ENCODE data around the gene PARP12.

Gene PARP12

GRCh38 chr7:140034421-140034820, 28.3 kb downstream of the PARP12 start:
- DNase-seq = no peak

- no peak for DNase-seq
Observed at GRCh38 chr7:140033779-140034363, 28.9 kb downstream of the PARP12 start.

- DNase-seq = no peak
Observed at GRCh38 chr7:140033036-140033435, 29.7 kb downstream of the PARP12 start.

GRCh38 chr7:140031364-140031763, 31.4 kb downstream of the PARP12 start:
- no peak for DNase-seq

- no peak for DNase-seq
Observed at GRCh38 chr7:140029072-140029471, 33.7 kb downstream of the PARP12 start.

- DNase-seq = no peak
Observed at GRCh38 chr7:140028311-140028710, 34.4 kb downstream of the PARP12 start.

GRCh38 chr7:140027858-140028257, 34.9 kb downstream of the PARP12 start:
- no peak for DNase-seq

GRCh38 chr7:140026935-140027334, 35.8 kb downstream of the PARP12 start:
- no peak for DNase-seq

GRCh38 chr7:140025814-140026433, 36.8 kb downstream of the PARP12 start:
- DNase-seq = no peak

GRCh38 chr7:140025241-140025640, 37.5 kb downstream of the PARP12 start:
- no peak for DNase-seq

- DNase-seq = no peak
Observed at GRCh38 chr7:140024585-140024984, 38.2 kb downstream of the PARP12 start.

GRCh38 chr7:140023728-140024127, 39.0 kb downstream of the PARP12 start:
- DNase-seq = no peak

GRCh38 chr7:140022582-140023211, 40.1 kb downstream of the PARP12 start:
- no peak for DNase-seq

- DNase-seq = no peak
Observed at GRCh38 chr7:140021603-140022002, 41.1 kb downstream of the PARP12 start.

GRCh38 chr7:140019606-140020005, 43.1 kb downstream of the PARP12 start:
- no peak for DNase-seq

- no peak for DNase-seq
Observed at GRCh38 chr7:140019172-140019571, 43.6 kb downstream of the PARP12 start.

GRCh38 chr7:140018125-140019043, 44.4 kb downstream of the PARP12 start:
- DNase-seq = no peak

- no peak for DNase-seq
Observed at GRCh38 chr7:140017543-140017942, 45.2 kb downstream of the PARP12 start.

GRCh38 chr7:140017034-140017433, 45.7 kb downstream of the PARP12 start:
- DNase-seq = no peak

- no peak for DNase-seq
Observed at GRCh38 chr7:140016540-140016939, 46.2 kb downstream of the PARP12 start.

- DNase-seq = no peak
Observed at GRCh38 chr7:140015471-140015970, 47.2 kb downstream of the PARP12 start.

- DNase-seq = no peak
Observed at GRCh38 chr7:140014123-140014522, 48.6 kb downstream of the PARP12 start.

- DNase-seq = no peak
Observed at GRCh38 chr7:140013676-140014075, 49.1 kb downstream of the PARP12 start.
